Skeletal muscle tissue (tissue), 4 donors: ENCODE data around the gene CWC25. TPM values are rescaled to one million over a fixed set of nuclear protein-coding genes. Genes with fewer than 3 reads are reported as not detected.

Source experiments
- H3K27ac ChIP-seq: one replicate; pipeline ENCODE4 v1.7.0; 2013; ENCODE audit warnings: mild to moderate bottlenecking, low read depth, low read length, inconsistent platforms
- H3K27me3 ChIP-seq, 3 donors: one replicate each; pipeline ENCODE4 v1.7.0; 2013; ENCODE audit warnings: low read length in 3 of 3; ENCODE audit not compliant: control insufficient read depth in 3 of 3, insufficient read depth in 3 of 3
- H3K36me3 ChIP-seq, 3 donors: one replicate each; pipeline ENCODE4 v1.7.0; 2013; ENCODE audit warnings: low read length in 3 of 3; ENCODE audit not compliant: control insufficient read depth in 3 of 3, insufficient read depth in 3 of 3
- H3K4me1 ChIP-seq, 3 donors: one replicate each; pipeline ENCODE4 v1.7.0; 2013; ENCODE audit warnings: low read length in 3 of 3, mild to moderate bottlenecking in 3 of 3; ENCODE audit not compliant: control insufficient read depth in 3 of 3, insufficient read depth in 3 of 3
- H3K4me3 ChIP-seq, 3 donors: one replicate each; pipeline ENCODE4 v1.7.0; 2013; ENCODE audit warnings: low read length in 3 of 3
- H3K9ac ChIP-seq, 3 donors: one replicate each; pipeline ENCODE4 v1.7.0; 2013; ENCODE audit warnings: low read length in 3 of 3, mild to moderate bottlenecking in 3 of 3, moderate library complexity in 2 of 3, low read depth in 1 of 3
- H3K9me3 ChIP-seq, 3 donors: one replicate each; pipeline ENCODE4 v1.7.0; 2013; ENCODE audit warnings: low read length in 3 of 3; ENCODE audit not compliant: control insufficient read depth in 3 of 3
- total RNA-seq: library from RNA; depleted of rRNA; stranded (reverse); fragments of >200 nt; gene quantifications from one replicate; pipeline ENCODE4 v1.2.3, GENCODE V29; 2014
- donor health status: Osteomylitis.

The CWC25 gene
- total RNA-seq, 1 donor from 2014 or later = 12.0 TPM

DNA sequence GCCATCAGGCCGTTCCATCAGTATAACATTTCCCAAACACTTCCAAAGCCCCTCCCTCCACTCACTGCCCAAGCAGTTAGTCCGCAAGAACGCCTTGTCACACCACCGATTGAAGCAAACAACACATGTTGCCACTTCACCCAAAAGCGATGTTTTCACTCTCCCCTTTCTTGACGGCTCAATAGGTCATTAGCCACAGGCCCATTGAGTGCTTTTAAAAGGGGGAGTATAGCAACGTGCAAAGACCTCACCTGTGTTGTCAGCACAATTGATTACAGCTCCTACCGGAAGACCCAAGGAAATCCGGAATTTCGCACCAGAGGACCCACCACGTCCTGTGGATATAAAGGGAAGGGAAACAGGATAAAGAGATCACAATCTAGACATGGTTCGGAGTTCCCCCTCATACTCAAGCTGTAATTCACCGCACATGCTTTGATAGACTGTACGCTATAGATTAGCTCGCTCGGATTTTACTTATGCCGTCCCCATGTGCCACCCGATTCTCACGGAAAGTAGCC, 27.7 kb upstream of the CWC25 start:
- Histone ChIP-seq H3K4me3 (peak overlapping the region; percentile 75 to 89 (median 87)), H3K9me3 (no peaks in the 10 kb centered on the region), H3K27me3 (no peaks in the 10 kb centered on the region), H3K36me3 (peaks cover 28 to 35% (median 35%) of the 10 kb centered on the region in 3 donors), H3K27ac (peak overlapping the region; percentile 90), H3K4me1 (peaks cover 18 to 22% (median 20%) of the 10 kb centered on the region in 3 donors), H3K9ac (peak overlapping the region; percentile 73 to 88 (median 82))

DNA sequence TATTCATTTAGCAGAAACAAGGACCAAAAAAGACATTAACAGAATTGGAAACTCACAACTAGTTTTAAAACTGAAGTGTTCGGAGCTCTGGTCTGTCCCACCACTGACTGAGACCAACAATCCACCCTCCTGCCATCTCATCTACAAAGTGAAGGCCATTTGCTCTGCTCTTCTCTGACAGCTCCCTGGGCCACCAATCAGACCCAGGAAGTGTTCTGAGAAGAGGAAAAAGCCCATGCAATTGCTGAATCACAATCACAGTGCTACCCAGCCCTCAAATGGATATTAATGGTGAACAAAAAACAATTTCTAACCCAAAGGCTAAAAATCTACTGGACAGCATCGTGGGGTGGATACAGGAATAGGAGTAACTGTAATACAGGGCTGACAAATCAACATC, 26.3 kb upstream of the CWC25 start:
- peak overlapping the region in 2 of 3 donors; percentile 55 to 62 for H3K9ac ChIP-seq
- no peaks in the 10 kb centered on the region for H3K27me3 ChIP-seq
- peak overlapping the region in 2 of 3 donors; percentile 15 to 54 for H3K4me3 ChIP-seq
- H3K4me1 ChIP-seq = peaks cover 18 to 22% (median 20%) of the 10 kb centered on the region in 3 donors
- H3K9me3 ChIP-seq = no peaks in the 10 kb centered on the region
- H3K36me3 ChIP-seq = peaks cover 29 to 40% (median 39%) of the 10 kb centered on the region in 3 donors
- H3K27ac ChIP-seq = no peak overlapping the region

DNA sequence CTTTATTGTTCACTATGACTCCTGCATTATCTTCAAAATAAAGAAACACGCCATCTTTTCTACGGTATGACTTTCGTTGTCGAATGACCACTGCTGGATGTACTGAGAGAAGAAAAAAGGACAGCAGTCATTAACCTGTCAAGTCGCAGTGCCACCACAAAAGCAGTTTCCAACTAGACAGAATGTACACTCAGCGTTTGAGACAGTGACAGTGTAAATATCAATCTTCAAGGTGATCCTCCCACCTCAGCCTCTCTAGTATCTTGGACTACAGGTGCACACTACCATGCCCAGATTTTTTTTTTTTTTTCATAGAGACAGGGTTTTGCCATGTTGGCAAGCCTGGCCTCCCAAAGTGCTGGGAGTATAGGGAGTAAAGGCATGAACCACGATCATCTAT, 25.3 kb upstream of the CWC25 start:
- H3K9me3 ChIP-seq = no peaks in the 10 kb centered on the region
- no peaks in the 10 kb centered on the region for H3K27me3 ChIP-seq
- H3K9ac ChIP-seq = no peak overlapping the region
- H3K36me3 ChIP-seq = peaks cover 29 to 40% (median 39%) of the 10 kb centered on the region in 3 donors
- no peak overlapping the region for H3K27ac ChIP-seq
- peaks cover 18 to 22% (median 20%) of the 10 kb centered on the region in 3 donors for H3K4me1 ChIP-seq
- no peak overlapping the region for H3K4me3 ChIP-seq

DNA sequence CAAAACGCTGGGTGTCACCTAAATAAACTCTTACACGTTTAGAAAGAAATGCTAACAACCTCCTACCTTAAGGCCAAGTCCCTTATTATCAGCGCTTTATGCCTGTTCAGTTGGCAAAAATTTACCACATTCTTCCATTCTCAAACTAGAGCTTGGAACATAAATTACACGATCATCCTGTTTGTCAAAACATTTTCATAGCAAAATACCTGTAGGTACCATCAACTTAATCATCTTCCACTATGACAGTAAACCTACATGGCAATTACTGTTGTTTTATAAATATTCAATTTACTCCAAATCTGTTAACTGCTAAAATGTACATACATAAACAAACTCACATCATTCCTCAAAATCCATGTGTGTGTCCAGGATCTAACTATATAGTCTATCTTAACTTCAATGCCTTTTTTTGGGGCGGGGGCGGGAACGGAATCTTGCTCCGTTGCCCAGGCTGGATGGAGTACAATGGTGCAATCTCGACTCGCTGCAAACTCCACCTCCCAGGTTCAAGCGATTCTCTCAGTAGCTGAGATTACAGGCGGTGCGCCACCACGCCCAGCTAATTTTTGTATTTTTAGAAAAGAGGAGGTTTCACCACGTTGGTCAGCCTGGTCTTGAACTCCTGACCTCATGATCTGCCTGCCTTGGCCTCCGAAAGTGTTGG, 24.0 kb upstream of the CWC25 start:
- H3K27me3 ChIP-seq = no peaks in the 10 kb centered on the region
- no peak overlapping the region for H3K9ac ChIP-seq
- H3K36me3 ChIP-seq = peaks cover 29 to 40% (median 39%) of the 10 kb centered on the region in 3 donors
- no peaks in the 10 kb centered on the region for H3K9me3 ChIP-seq
- H3K4me3 ChIP-seq = no peak overlapping the region
- H3K27ac ChIP-seq = no peak overlapping the region
- peaks cover 18 to 21% (median 20%) of the 10 kb centered on the region in 3 donors for H3K4me1 ChIP-seq

DNA sequence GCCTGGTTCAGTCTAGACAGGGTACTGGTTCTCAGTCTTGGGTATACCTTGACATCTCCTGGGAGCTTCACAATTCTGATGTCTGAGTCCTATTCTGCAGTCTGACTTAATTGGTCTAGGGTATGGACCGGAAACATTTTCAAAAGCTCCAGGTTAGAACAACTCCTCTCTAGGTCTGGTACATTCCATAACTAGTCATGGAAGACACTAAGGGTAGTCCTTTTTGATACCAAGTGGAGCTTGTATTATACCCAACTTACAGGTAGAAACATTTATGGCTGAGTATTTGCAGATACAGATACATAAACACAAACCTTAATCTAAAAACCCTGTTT, 23.4 kb upstream of the CWC25 start:
- H3K4me3 ChIP-seq = no peak overlapping the region
- H3K27ac ChIP-seq = no peak overlapping the region
- H3K9ac ChIP-seq = no peak overlapping the region
- H3K4me1 ChIP-seq = peaks cover 18 to 21% (median 20%) of the 10 kb centered on the region in 3 donors
- peaks cover 29 to 40% (median 39%) of the 10 kb centered on the region in 3 donors for H3K36me3 ChIP-seq
- H3K9me3 ChIP-seq = no peaks in the 10 kb centered on the region
- H3K27me3 ChIP-seq = no peaks in the 10 kb centered on the region

DNA sequence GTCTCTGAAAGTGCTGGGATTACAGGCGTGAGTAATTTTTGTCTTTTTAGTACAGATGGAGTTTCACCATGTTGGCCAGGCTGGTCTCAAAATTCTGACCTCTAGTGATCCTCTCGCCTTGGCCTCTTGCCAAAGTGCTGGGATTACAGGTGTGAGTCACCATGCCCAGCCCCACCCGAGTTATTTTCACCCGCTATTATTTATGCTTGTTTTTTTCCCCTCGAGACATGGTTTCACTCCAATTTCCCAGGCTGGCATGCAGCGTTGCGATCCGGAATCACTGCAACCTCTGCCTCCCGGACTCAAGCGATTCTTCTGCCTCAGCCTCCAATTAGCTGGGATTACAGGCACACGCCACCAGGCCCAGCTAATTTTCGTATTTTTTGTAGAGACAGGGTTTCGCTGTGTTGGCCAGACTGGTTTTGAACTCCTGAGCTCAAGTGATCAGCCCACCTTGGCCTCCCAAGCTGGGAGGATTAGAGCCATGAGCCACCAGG, 19.2 kb upstream of the CWC25 start:
- no peak overlapping the region for H3K4me3 ChIP-seq
- H3K36me3 ChIP-seq = peaks cover 13 to 18% (median 14%) of the 10 kb centered on the region in 3 donors
- no peaks in the 10 kb centered on the region for H3K9me3 ChIP-seq
- H3K27ac ChIP-seq = no peak overlapping the region
- H3K4me1 ChIP-seq = peaks cover 0 to 2% (median 0%) of the 10 kb centered on the region in 3 donors
- peaks cover 0 to 3% (median 0%) of the 10 kb centered on the region in 3 donors for H3K27me3 ChIP-seq
- H3K9ac ChIP-seq = peak overlapping the region in 1 of 3 donors; percentile 68

DNA sequence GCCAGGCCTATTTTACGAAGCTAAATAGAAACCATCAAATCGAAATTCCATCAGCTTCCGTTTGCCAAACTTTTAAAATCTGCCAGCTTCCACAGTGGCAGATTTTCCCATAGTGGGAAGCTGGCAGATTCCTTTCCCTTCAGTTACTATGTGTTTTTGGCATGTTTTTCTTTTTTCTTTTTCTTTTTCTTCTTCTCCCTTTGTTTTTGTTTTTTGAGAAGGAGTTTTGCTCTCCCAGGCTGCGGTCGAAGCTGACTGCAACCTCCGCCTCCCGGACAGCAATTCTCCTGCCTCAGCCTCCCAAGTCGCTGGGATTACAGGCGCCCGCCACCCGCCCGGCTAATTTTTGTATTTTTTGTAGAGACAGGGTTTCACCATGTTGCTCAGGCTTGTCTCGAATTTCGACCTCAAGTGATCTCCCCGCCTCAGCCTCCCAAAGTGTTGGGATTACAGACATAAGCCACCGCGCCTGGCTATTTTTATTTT, 684 bp upstream of the CWC25 start:
- H3K4me3 ChIP-seq = peak overlapping the region; percentile 96 to 100 (median 99)
- peaks cover 14 to 22% (median 20%) of the 10 kb centered on the region in 3 donors for H3K4me1 ChIP-seq
- H3K27ac ChIP-seq = peak overlapping the region; percentile 100
- peaks cover 4 to 13% (median 7%) of the 10 kb centered on the region in 3 donors for H3K36me3 ChIP-seq
- no peaks in the 10 kb centered on the region for H3K27me3 ChIP-seq
- H3K9me3 ChIP-seq = no peaks in the 10 kb centered on the region
- H3K9ac ChIP-seq = peak overlapping the region; percentile 94 to 100 (median 98)

DNA sequence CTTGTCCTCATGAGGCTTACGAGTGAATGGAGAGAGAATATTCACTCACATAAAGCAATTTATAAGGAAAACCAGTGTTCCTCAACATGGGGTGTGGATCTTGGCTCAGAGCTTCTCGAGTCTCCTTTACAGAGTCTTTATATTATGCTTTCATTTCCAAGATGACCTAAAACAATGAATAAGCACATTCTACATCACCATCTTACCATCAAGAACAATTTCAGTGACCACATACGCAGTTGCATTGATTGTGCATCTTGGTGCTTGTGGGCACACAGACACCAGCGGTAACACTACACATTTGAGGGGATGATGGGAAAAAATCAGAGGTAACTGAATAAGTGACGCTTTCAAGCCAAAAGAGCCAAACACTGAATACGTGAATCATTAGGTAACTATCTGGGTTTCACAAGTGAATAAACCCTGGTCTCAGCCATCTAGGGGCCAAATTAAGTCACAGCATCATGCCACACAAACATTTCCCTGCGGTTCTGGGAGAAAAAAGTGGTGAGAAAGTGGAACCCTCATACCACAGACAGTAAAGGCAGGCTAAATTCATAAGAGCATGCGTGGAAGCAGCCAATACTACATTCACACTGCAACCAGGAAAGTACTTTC, 9.4 kb downstream of the CWC25 start:
- H3K9ac ChIP-seq = no peak overlapping the region
- H3K4me3 ChIP-seq = no peak overlapping the region
- no peaks in the 10 kb centered on the region for H3K9me3 ChIP-seq
- no peaks in the 10 kb centered on the region for H3K4me1 ChIP-seq
- no peaks in the 10 kb centered on the region for H3K27me3 ChIP-seq
- H3K27ac ChIP-seq = no peak overlapping the region
- peaks cover 21 to 36% (median 35%) of the 10 kb centered on the region in 3 donors for H3K36me3 ChIP-seq

DNA sequence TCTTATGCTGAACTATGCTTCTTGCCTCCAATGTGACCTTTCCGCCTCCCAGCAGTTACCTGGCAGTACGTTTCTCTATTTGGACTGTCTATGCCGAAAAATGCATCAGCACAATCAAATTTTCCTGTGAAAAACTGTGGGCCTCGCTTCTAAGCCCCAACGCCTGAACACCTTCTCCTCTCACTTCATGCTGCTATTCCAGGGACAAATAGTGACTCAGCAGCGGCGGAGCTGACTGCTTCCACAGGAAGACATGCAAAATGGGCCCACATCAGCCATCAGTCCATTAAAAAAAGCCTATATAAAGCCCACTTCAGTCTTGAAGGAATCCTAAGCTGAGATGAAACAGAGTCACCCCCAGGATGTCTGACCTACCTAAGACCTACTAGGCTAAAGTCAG, 15.3 kb downstream of the CWC25 start:
- H3K36me3 ChIP-seq = peaks cover 38 to 55% (median 53%) of the 10 kb centered on the region in 3 donors
- H3K4me1 ChIP-seq = no peaks in the 10 kb centered on the region

More for the DNA sequence above, 15.3 kb downstream of the CWC25 start:
- Histone ChIP-seq H3K9me3 (no peaks in the 10 kb centered on the region), H3K27me3 (no peaks in the 10 kb centered on the region), H3K4me3 (no peak overlapping the region), H3K9ac (no peak overlapping the region), H3K27ac (no peak overlapping the region)
